Mesenchymal stem cell (in vitro differentiated cells and primary cell): Measurements from ENCODE around the gene LMNA.

ENCODE experiments used
- DNase-seq: peaks from one replicate; pipeline ENCODE4 v3.0.0-alpha.2; 2013
- H2AFZ ChIP-seq: one replicate; pipeline ENCODE4 v1.6.1; 2013; ENCODE audit warnings: low read depth, mild to moderate bottlenecking, control low read depth, inconsistent platforms, low read length, moderate library complexity
- H2AK5ac ChIP-seq: 2 replicates; pipeline ENCODE4 v1.6.1; 2013; ENCODE audit warnings: low read length, moderate library complexity, mild to moderate bottlenecking, inconsistent platforms; ENCODE audit not compliant: severe bottlenecking
- H2BK120ac ChIP-seq: one replicate; pipeline ENCODE4 v1.6.1; 2013; ENCODE audit warnings: low read depth, mild to moderate bottlenecking, inconsistent platforms, low read length, moderate library complexity
- H2BK12ac ChIP-seq, 2 experiments: one replicate each; pipeline ENCODE4 v1.6.1; 2013; ENCODE audit warnings: inconsistent platforms in 2 of 2, low read length in 2 of 2, mild to moderate bottlenecking in 2 of 2, moderate library complexity in 2 of 2, control low read depth in 1 of 2
- H2BK15ac ChIP-seq: one replicate; pipeline ENCODE4 v1.6.1; 2013; ENCODE audit warnings: mild to moderate bottlenecking, low read depth, inconsistent platforms; ENCODE audit not compliant: poor library complexity, severe bottlenecking
- H2BK5ac ChIP-seq: 2 replicates; pipeline ENCODE4 v1.6.1; 2013; ENCODE audit warnings: low read depth, mild to moderate bottlenecking, low read length, control low read depth, inconsistent platforms; ENCODE audit not compliant: poor library complexity, severe bottlenecking
- H3K14ac ChIP-seq, 2 experiments: one replicate each; pipeline ENCODE4 v1.6.1; 2013; ENCODE audit warnings: inconsistent platforms in 2 of 2, low read length in 2 of 2, control low read depth in 1 of 2, mild to moderate bottlenecking in 1 of 2, moderate library complexity in 1 of 2
- H3K18ac ChIP-seq, 2 experiments: one replicate each; pipeline ENCODE4 v1.6.1; 2013; ENCODE audit warnings: inconsistent platforms in 2 of 2, low read length in 2 of 2, control low read depth in 1 of 2, low read depth in 1 of 2, mild to moderate bottlenecking in 1 of 2
- H3K23ac ChIP-seq, 2 experiments: one replicate each; pipeline ENCODE4 v1.6.1; 2013; ENCODE audit warnings: inconsistent platforms in 2 of 2, low read length in 2 of 2, mild to moderate bottlenecking in 2 of 2, moderate library complexity in 2 of 2, control low read depth in 1 of 2
- H3K27ac ChIP-seq: 2 replicates; pipeline ENCODE4 v1.5.1; 2013; ENCODE audit warnings: mild to moderate bottlenecking, moderate library complexity, low read length, control low read depth, inconsistent platforms; ENCODE audit not compliant: poor library complexity, severe bottlenecking
- H3K27me3 ChIP-seq, 2 experiments: 2 replicates each; pipeline versions ENCODE4 v1.6.1 to v1.7.0; 2013; ENCODE audit warnings: low read length in 2 of 2, mild to moderate bottlenecking in 2 of 2, moderate library complexity in 2 of 2, control low read depth in 1 of 2, inconsistent platforms in 1 of 2; ENCODE audit not compliant: control insufficient read depth in 1 of 2, insufficient read depth in 1 of 2
- H3K36me3 ChIP-seq, 2 experiments: 2 replicates each; pipeline versions ENCODE4 v1.6.1 to v1.7.0; 2013; ENCODE audit warnings: low read length in 2 of 2, control low read depth in 1 of 2, inconsistent platforms in 1 of 2, low read depth in 1 of 2, mild to moderate bottlenecking in 1 of 2; ENCODE audit not compliant: insufficient read depth in 2 of 2, control insufficient read depth in 1 of 2
- H3K4ac ChIP-seq, 2 experiments: one replicate each; pipeline ENCODE4 v1.6.1; 2013; ENCODE audit warnings: inconsistent platforms in 2 of 2, low read length in 2 of 2, mild to moderate bottlenecking in 2 of 2, moderate library complexity in 2 of 2, control low read depth in 1 of 2, low read depth in 1 of 2
- H3K4me1 ChIP-seq: 2 replicates; pipeline ENCODE4 v1.6.1; 2013; ENCODE audit warnings: low read depth, low read length, control low read depth; ENCODE audit not compliant: control insufficient read depth, insufficient read depth
- H3K4me2 ChIP-seq: 2 replicates; pipeline ENCODE4 v1.6.1; 2013; ENCODE audit warnings: low read length, mild to moderate bottlenecking, inconsistent platforms; ENCODE audit not compliant: poor library complexity, severe bottlenecking
- H3K4me3 ChIP-seq, 2 experiments: 2 replicates each; pipeline versions ENCODE4 v1.5.1 to v1.7.0; 2013; ENCODE audit warnings: low read length in 2 of 2, mild to moderate bottlenecking in 2 of 2, control low read depth in 1 of 2, low read depth in 1 of 2; ENCODE audit not compliant: insufficient read depth in 1 of 2
- H3K79me1 ChIP-seq: replicated peaks from 2 replicates; pipeline ENCODE4 v1.6.1; 2013; ENCODE audit warnings: mild to moderate bottlenecking, control low read depth, low read length, inconsistent platforms; ENCODE audit not compliant: poor library complexity, severe bottlenecking
- H3K9ac ChIP-seq: 2 replicates; pipeline ENCODE4 v1.7.0; 2013; ENCODE audit warnings: mild to moderate bottlenecking, low read length, moderate library complexity
- H3K9me3 ChIP-seq: 2 replicates; pipeline ENCODE4 v1.7.0; 2013; ENCODE audit warnings: mild to moderate bottlenecking, low read length; ENCODE audit not compliant: control insufficient read depth
- H4K8ac ChIP-seq: one replicate; pipeline ENCODE4 v1.6.1; 2013; ENCODE audit warnings: inconsistent platforms, mild to moderate bottlenecking, low read length, moderate library complexity
- H4K91ac ChIP-seq: one replicate; pipeline ENCODE4 v1.6.1; 2013; ENCODE audit warnings: mild to moderate bottlenecking, low read length, inconsistent platforms
- WGBS: methylation state at CpG from one replicate; pipeline ENCODE4 v1.1.7; 2013; ENCODE audit warnings: mixed read lengths; 5-methylcytosine and 5-hydroxymethylcytosine counted together

Gene LMNA

GRCh38 chr1:156102633-156103511 is 11.6 kb upstream of the LMNA start:
- Histone ChIP-seq H3K18ac (peak overlapping the region; percentile 0 to 94), H2BK15ac (peak overlapping the region; percentile 55), H2BK12ac (peak overlapping the region; percentile 6 to 99), H3K4me1 (peaks cover 45% of the 10 kb centered on the region), H4K91ac (peak overlapping the region; percentile 87), H2BK5ac (no peak overlapping the region), H3K4me2 (no peak overlapping the region), H2AFZ (no peak overlapping the region), H4K8ac (peak overlapping the region; percentile 76), H3K79me1 (peaks cover 17% of the 10 kb centered on the region), H3K36me3 (no peaks in the 10 kb centered on the region), H3K14ac (peak overlapping the region in 1 of 2 experiments; percentile 68), H3K9ac (peak overlapping the region; percentile 99), H3K4ac (peak overlapping the region; percentile 69 to 75), H3K23ac (no peak overlapping the region), H3K27me3 (no peaks in the 10 kb centered on the region), H3K9me3 (no peaks in the 10 kb centered on the region), H3K4me3 (peak overlapping the region in 1 of 2 experiments; percentile 74), H2AK5ac (no peak overlapping the region), H3K27ac (no peak overlapping the region), H2BK120ac (peak overlapping the region; percentile 77)
- peak; percentile 77 for DNase-seq
- 84% methylated on average over 16 of the region's 16 CpGs for WGBS

GRCh38 chr1:156103521-156103947 is 11.0 kb upstream of the LMNA start:
- Histone ChIP-seq H2BK120ac (peak overlapping the region; percentile 77), H2BK15ac (peak overlapping the region; percentile 82), H3K36me3 (no peaks in the 10 kb centered on the region), H2AFZ (no peak overlapping the region), H3K4me2 (no peak overlapping the region), H3K9me3 (no peaks in the 10 kb centered on the region), H3K18ac (peak overlapping the region; percentile 68 to 94), H3K27me3 (no peaks in the 10 kb centered on the region), H3K4me1 (peaks cover 45% of the 10 kb centered on the region), H3K79me1 (peaks cover 17% of the 10 kb centered on the region), H2AK5ac (peak overlapping the region; percentile 33), H4K91ac (peak overlapping the region; percentile 81), H4K8ac (peak overlapping the region; percentile 93), H3K9ac (peak overlapping the region; percentile 99), H3K23ac (peak overlapping the region in 1 of 2 experiments; percentile 76), H2BK5ac (no peak overlapping the region), H3K14ac (peak overlapping the region in 1 of 2 experiments; percentile 68), H3K4ac (peak overlapping the region; percentile 69 to 75), H3K27ac (no peak overlapping the region), H2BK12ac (peak overlapping the region; percentile 92 to 99), H3K4me3 (peak overlapping the region in 1 of 2 experiments; percentile 74)
- 73% methylated on average over 9 of the region's 9 CpGs for WGBS
- peak; percentile 68 for DNase-seq

- Histone ChIP-seq H3K27me3 (no peaks in the 10 kb centered on the region), H3K27ac (no peak overlapping the region), H3K4me3 (peak overlapping the region in 1 of 2 experiments; percentile 74), H2AK5ac (peak overlapping the region; percentile 33), H3K23ac (peak overlapping the region in 1 of 2 experiments; percentile 76), H4K91ac (peak overlapping the region; percentile 81), H3K36me3 (no peaks in the 10 kb centered on the region), H3K79me1 (peaks cover 17% of the 10 kb centered on the region), H4K8ac (peak overlapping the region; percentile 93), H3K9me3 (no peaks in the 10 kb centered on the region), H3K4me1 (peaks cover 45% of the 10 kb centered on the region), H2BK120ac (peak overlapping the region; percentile 77), H2AFZ (no peak overlapping the region), H2BK15ac (peak overlapping the region; percentile 82), H3K9ac (peak overlapping the region; percentile 99), H3K4me2 (no peak overlapping the region), H3K4ac (peak overlapping the region; percentile 75 to 95), H3K18ac (peak overlapping the region; percentile 85 to 94), H2BK12ac (peak overlapping the region; percentile 92 to 99), H3K14ac (peak overlapping the region in 1 of 2 experiments; percentile 19), H2BK5ac (no peak overlapping the region)
- DNase-seq = peak; percentile 98
- WGBS = 33% methylated on average over 12 of the region's 15 CpGs
Measured at GRCh38 chr1:156104065-156104810, 10.3 kb upstream of the LMNA start.
